GM18508 (cell line): ENCODE results near the gene TRAF3.

Experiments
- ATAC-seq: cut with Tn5 transposase; IDR thresholded peaks from one replicate; pipeline ENCODE4 v1.9.1; 2021; ENCODE audit warnings: moderate number of reproducible peaks; ENCODE audit not compliant: insufficient read depth, unreplicated experiment

TRAF3 gene

DNA sequence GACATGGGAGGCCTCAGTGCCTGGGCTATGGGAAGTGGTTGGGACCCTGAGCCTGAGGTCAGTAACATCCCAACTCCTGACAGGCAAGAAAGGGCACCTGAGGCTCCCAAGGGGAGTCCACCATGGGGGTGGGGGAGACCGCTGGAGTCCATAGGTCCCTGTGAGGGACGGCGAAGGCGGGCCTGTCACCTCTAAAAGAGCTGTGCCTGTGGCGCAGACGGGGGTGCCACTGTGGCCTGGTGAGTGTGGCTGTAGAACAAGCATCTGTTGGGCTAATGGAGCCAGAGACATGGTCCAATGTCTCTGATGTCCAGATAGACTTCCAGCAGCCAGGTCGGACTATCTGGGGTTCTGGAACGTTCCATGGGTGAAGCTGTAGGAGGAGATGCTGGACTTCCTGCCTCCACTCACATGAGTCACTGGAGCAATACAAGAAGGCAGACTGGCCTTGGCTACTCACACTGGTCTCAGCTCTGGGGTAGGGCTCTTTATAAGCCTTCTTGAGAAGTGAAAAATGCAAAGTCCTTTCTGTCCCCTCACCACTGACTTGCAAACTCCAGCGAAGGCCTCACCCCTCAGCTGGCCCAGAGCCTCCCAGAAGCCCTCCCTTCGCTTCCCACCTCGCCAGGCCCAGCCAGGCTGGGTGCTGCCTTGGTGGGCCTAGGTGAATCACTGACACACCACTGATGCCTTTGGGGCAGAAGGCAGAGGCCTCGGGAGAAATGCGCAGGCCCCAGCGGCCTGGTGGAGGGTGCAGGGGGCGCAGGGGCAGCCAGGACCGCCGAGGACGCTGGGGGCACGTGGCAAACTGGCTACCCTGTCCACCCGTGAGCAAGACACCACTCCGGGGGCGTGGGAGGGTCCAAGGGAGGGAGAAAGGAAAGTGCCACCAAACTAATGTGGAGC is 1.1 kb upstream of the TRAF3 start:
- ATAC-seq = no peak

DNA sequence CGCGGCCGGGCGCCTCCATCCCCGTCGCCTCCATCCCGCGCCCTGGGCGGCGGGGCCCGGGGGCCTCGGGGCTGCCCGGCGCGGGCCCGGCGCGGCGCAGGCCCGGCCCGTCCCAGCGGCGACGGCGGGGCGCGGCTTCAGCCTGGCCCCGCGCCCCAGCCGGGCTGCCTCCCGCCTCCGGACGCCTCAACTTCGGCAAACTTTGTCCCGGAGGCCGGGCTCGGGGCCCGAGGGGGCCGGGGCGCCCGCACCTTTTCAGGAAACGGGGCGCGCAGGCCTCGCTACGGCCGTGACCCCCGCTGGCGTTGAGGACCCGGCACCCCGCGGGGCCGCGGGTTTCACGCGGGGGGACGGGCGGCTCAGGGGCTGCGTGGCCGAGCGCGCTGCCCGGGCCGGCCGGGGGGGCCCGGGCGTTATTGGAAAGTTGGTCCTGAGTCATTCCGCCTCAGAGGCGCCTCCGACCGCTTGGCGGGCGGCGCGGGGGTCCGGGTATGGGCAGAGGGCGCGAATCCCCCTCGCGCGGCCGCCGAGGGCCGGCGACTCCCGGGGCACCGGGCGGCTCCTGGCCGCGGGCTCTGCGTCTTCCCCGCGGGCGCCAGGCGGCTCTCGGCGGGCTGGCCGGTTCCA is 575 bp downstream of the TRAF3 start:
- ATAC-seq = no peak

- no peak for ATAC-seq
Measured at GRCh38 chr14:102778338-102779083, 1.3 kb downstream of the TRAF3 start.

- ATAC-seq = no peak
Measured at GRCh38 chr14:102779084-102779462, 1.8 kb downstream of the TRAF3 start.

DNA sequence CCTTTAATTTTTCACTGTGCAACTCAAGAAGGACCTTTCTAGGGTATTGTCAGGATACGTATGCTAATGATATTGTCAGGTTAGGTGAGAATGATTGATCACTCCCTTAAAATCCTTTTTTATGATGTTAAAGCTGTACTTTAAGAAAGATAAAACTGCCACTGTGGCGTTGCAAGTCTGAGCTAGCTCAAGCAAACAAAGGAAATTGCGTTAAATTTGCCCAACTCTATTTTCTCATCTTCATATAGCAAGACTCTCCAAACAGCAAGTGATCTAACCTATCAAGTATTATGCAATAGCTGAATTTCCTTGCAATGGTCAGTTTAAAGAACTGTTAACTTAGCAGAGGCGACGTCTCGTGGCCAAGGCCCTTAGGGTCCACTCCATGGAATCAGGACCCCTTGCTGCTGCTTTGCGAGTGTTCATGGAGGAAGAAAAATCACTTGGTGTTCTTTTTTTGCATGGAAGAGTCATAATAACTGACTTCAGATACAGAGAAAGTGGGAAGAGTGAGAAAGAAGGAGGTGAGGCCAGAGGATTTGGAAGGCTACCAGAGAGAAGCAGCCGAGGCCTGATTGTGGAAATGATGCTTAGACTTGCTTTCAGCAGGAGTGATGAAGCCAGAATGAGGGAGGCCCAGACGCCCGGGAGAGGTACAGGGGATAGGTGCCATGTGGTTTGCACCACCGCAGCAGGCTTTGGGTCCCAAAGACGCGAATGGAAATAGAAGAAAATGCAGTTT is 2.5 kb downstream of the TRAF3 start:
- no peak for ATAC-seq

DNA sequence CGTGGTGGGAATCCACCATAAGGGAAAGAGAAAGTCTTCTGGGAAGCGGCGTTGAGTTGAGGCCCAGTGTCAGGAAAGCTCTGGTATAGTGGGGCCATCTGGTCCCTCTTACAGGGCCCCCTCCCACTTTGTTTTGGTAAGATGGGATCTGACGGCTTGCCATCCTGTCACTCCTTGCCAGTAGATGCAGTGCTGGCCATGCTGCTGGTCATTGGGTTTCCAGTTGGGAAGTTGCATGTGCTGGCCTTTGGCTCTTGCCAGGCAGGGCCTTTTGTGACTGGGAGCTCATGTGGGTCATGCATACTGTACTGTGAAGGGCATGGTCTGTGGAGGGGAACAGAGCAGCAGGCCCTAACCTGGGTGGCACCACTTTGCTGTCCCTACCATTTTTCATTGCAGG is 3.8 kb downstream of the TRAF3 start:
- no peak for ATAC-seq

GRCh38 chr14:102782974-102783373 is 5.7 kb downstream of the TRAF3 start:
- no peak for ATAC-seq

- ATAC-seq = no peak
Measured at GRCh38 chr14:102784892-102785594, 7.8 kb downstream of the TRAF3 start.

DNA sequence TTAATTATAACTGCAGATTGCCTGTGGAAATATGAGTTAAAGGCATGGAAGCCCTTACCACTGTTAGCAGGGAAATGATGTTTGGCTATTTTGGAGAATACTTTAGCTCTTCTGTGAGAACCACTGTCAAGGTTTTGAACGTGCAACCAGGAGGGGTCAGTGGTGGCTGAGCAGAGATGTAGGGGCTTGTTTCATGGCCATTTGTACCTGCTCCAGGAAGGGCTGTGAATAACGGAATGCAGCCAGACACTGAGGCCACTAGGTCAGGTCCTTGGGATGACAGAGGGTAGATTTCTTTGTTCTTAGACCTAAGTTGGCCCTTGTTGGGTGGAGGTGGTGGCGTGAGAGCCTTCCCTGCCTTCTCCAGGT is 8.3 kb downstream of the TRAF3 start:
- ATAC-seq = no peak

GRCh38 chr14:102786768-102787167 is 9.5 kb downstream of the TRAF3 start:
- ATAC-seq = no peak

DNA sequence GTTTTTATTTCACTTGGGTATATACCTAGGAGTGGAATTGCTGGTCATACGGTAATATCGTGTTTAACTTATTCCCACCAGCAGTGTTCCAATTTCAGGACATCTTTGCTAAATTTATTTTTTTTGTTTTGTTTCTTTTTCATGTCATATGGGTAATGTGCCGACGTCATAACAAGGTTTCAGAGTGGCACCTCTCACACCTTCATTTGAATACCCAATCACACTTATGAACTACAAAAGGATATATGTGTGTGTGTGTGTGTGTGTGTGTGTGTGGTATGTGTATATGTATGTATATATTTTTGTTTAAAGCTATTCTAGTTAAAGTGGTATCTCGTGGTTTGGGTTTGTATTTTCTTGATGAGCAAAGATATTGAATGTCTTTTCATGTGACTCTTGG is 12.1 kb downstream of the TRAF3 start:
- ATAC-seq = no peak

DNA sequence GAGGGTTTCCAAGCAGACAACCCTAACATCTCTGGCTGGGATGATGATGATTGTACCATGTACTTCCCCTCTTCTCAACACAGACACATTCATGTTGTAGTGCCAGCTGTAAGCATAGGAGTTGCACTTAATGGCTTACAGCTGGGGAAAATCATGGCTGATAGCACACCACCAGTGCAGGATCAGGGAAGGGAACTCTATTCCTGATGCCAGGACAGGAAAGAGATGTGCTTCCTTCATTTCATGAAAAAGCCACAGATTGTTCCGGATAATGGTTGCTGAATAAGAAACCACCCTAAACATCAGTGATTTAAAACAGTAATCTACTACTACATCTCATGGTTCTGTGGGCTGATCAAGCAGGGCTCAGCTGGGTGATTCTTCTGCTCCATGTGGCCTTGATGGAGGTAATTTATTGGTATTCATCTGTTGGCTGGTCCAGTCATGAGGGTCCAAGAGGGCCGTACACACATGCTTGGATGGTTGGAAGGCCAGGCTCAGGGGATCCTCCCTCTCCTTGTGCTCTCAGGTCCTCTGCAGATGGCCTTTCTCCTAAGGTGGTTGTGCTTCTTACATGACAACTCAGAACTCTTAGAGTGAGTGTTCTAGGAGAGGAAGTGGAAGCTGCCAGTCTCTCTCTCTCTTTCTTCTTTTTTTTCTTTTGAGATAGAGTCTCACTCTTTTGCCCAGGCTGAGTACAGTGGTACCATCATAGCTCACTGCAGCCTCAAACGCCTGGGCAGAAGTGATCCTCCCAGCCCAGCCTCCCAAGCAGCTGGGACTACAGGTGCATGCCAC is 16.5 kb downstream of the TRAF3 start:
- ATAC-seq = no peak

- ATAC-seq = no peak
Measured at GRCh38 chr14:102795060-102795925, 18.0 kb downstream of the TRAF3 start.

- ATAC-seq = no peak
Measured at GRCh38 chr14:102796661-102797190, 19.5 kb downstream of the TRAF3 start.

GRCh38 chr14:102798926-102799325 is 21.7 kb downstream of the TRAF3 start:
- no peak for ATAC-seq

DNA sequence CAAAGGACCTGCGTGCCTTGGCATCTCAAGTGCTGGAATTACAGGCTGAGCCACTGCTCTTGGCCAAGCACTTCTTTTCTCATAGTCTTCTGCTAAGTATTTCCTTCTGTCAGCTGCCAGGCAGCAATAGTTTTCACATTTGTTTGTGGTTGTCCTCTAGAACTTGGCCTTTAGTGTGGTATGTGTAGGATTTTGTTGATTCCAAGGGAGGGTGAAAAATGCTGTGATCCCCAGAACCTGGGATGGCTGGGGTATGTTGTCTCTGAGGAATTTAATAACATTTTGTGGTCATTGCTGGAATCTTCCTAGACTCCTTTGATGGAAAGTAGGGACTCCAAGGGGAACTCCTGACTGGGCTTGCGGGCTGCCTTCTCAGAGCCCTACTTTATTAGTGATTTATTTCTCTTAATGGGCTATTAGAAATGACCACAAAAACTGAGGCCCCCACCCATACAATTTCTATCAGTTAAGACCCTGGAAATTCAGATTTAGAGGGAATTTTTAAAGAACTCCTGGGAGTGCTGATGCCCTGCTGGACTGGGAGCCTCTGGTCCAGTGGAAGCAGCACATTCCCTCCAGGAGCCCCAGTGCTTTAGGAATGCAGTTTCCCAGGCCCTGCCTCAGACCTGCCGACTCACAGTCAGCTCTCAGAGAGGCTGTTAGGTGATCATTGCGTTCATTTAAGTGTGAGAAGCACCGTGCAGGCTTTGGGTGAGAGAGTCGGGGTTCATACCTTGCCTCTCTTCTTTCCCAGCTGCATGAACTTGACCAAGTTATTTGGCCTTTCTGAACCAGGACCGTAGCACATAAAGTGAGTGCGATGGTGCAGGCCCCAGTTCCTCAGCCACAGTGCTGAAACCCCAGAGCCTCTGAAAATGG is 22.7 kb downstream of the TRAF3 start:
- no peak for ATAC-seq
